GM12891 (cell line): Measurements from ENCODE around the gene KCNH1.
"Not testable (repeated sequence)": the region's sequence is repeated elsewhere in the genome, so short reads cannot be mapped to it uniquely, and the experiment has no call there.

Source experiments
- DNase-seq: peaks from one replicate; pipeline ENCODE4 v3.0.0; 2011; ENCODE audit warnings: low spot score; ENCODE audit not compliant: insufficient read length
- FAIRE-seq: peaks from 2 replicates; lab custom pipeline; 2011; peaks lifted over from hg19 to GRCh38; lab: Jason Lieb, UNC
- PAX5 ChIP-seq: IDR thresholded peaks from 2 replicates; pipeline ENCODE4 v1.6.1; 2011; ENCODE audit warnings: low read length, moderate library complexity, mild to moderate bottlenecking; ENCODE audit not compliant: insufficient read depth, severe bottlenecking
- POLR2A ChIP-seq: IDR thresholded peaks from 2 replicates; pipeline ENCODE4 v1.6.1; 2011; ENCODE audit warnings: low read depth, low read length, control low read depth
- POLR2AphosphoS5 ChIP-seq: IDR thresholded peaks from 2 replicates; pipeline ENCODE4 v1.6.1; 2011; ENCODE audit warnings: low read depth, low read length, control low read depth
- POU2F2 ChIP-seq: IDR thresholded peaks from 2 replicates; pipeline ENCODE4 v1.6.1; 2011; ENCODE audit warnings: low read depth, mild to moderate bottlenecking, control low read depth, low read length, moderate library complexity
- SPI1 ChIP-seq: IDR thresholded peaks from 2 replicates; pipeline ENCODE4 v1.6.1; 2011; ENCODE audit warnings: low read depth, low read length, control low read depth
- TAF1 ChIP-seq: IDR thresholded peaks from 2 replicates; pipeline ENCODE4 v1.6.1; 2011; ENCODE audit warnings: low read depth, low read length, control low read depth

Gene KCNH1

DNA sequence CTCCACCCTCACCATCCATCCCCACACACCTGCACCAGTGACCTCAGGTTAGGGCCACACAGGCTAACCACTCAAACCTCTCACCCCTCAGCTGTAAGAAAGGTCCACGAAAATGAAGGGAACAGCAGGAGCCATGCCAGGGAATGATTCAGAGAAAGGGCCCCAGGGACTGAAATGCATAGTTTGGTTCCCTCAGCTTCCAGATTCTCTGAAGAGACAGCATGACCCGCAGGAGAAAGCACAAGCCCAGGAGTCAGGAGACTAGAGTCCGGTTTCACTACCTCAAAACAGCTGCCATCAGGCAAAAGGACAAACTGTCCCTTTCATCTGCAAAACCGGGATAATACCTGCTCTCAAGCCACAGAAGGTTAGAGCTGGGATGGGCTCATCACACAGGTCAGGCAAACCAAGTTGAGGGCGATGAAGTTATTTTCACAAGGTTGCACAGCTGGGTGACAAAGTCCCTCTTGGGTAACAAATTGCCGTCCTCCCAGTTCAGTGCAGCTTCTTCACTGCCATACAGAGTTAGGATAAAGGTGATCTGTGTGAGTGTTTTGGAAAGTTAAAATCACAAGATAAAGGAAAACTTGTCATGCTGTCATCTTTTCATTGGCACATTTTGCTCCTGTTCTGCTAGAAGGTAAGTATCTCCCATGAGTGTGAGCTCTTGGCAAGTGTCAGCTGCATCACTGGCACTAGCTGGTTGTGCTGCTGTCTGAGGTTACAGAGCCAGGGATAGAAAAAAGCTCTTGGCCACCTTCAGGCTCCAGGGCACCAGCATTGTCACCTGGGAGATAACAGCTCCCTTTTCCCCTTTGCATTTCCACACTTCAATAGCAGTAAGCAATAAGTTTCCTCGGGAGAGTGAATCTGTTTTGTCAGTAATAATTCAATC, 120.4 kb downstream of the KCNH1 start:
- DNase-seq: no peak
- no peak for FAIRE-seq
- TF ChIP-seq SPI1 (no peak), POLR2AphosphoS5 (no peak), POLR2A (no peak), POU2F2 (no peak), PAX5 (no peak), TAF1 (no peak)

DNA sequence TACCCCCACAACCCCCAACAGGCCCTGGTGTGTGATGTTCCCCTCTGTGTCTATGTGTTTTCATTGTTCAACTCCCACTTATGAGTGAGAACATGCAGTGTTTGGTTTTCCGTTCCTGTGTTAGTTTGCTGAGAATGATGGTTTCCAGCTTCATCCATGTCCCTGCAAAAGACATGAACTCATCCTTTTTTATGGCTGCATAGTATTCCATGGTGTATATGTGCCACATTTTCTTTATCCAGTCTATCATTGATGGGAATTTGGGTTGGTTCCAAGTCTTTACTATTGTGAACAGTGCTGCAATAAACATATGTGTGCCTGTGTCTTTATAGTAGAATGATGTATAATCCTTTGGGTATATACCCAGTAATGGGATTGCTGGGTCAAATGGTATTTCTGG, 122.8 kb downstream of the KCNH1 start:
- FAIRE-seq, DNase-seq: not testable (repeated sequence)

DNA sequence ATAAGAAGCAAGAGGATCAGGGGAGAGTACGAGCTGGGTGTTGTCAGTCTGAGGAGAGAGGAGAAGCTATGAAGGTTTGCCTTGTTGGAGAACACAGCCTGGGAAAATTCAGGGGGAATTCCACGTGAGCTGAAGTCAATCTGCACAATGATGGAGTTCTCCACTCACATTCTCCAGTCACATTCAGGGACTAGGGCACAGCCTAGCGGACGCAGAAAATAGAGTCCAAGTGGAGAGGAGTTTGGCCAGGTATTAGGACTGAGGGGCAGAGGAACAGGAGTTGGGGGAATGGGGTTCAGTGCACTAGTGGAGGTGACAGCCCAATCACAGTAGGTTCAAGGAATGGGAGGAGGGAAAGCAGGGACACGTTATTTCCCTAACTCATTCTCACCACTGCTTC, 124.0 kb downstream of the KCNH1 start:
- DNase-seq (no peak), FAIRE-seq (no peak)
- TF ChIP-seq POU2F2: no peak
- no peak for TF ChIP-seq PAX5
- no peak for TF ChIP-seq SPI1
- no peak for TF ChIP-seq POLR2A
- no peak for TF ChIP-seq TAF1
- no peak for TF ChIP-seq POLR2AphosphoS5

DNA sequence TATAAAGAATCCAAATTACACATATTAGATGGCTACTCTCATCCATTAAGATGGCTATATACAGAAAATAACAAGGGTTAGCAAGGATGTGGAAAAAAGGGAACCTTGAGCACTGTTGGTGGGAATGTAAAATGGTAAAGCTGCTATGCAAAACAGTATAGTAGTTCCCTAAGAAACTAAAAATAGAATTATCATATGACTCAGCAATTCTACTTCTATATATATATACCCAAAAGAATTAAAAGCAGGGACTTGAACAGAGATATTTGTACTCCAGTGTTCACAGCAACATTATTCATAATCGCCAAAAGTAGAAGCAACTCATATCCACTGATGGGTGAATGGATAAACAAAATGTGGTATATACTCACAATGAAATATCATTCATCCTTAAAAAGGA, 126.1 kb downstream of the KCNH1 start:
- no peak for TF ChIP-seq SPI1
- TF ChIP-seq POU2F2: no peak
- no peak for TF ChIP-seq TAF1
- TF ChIP-seq PAX5: no peak
- TF ChIP-seq POLR2AphosphoS5: no peak
- no peak for TF ChIP-seq POLR2A
- FAIRE-seq (no peak), DNase-seq (no peak)

DNA sequence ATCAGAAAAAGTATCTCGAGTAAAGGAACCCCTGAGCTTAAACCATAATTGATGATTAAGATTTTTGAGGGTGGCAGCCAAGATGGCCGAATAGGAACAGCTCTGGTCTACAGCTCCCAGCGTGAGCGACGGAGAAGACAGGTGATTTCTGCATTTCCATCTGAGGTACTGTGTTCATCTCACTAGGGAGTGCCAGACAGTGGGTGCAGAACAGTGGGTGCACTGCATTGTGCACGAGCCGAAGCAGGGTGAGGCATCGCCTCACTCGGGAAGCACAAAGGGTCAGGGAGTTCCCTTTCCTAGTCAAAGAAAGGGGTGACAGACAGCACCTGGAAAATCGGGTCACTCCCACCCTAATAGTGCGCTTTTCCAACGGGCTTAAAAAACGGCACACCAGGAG, 138.0 kb downstream of the KCNH1 start:
- not testable (repeated sequence) for DNase-seq, FAIRE-seq

DNA sequence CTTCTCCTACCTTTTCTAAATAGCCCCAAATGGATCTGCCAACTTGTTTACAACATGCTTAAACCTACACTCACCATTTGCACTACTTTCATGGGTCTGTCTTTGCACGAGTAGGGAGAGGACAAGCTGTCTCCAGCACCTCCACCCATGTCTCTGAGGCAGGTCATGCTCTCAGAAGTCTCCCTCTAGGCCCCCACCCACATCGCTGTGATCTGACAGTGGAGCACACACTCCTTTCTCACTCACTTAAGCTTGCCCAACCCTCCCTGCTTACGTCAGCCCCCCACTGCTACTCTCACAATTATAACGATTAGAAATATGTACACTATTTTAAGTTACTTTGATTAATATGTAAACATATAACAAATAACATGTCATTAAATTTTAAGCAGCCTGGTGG, 141.1 kb downstream of the KCNH1 start:
- FAIRE-seq: no peak
- TF ChIP-seq POLR2A (no peak), SPI1 (no peak), POLR2AphosphoS5 (no peak), TAF1 (no peak), POU2F2 (no peak), PAX5 (no peak)
- no peak for DNase-seq

DNA sequence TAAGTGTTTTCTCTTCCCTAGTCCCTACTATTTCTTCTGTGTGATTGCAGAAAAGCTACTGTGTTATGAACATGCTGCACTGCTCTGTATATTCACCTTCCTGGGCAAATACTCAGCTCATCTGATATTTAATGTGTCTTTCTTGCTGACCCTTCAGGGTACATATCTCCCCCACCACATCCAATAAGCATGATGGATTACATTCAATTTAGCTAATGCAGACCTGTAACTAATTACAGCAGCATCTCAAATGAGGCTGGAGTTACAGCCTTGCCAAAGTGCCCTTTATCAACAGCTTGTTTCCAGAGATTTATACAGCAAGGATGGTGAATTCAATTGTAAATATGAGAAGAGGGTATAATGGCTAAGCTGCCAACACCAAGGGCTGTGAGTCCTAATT, 144.0 kb downstream of the KCNH1 start:
- TF ChIP-seq POU2F2 (no peak), POLR2A (no peak), SPI1 (no peak), PAX5 (no peak), TAF1 (no peak), POLR2AphosphoS5 (no peak)
- no peak for FAIRE-seq

DNA sequence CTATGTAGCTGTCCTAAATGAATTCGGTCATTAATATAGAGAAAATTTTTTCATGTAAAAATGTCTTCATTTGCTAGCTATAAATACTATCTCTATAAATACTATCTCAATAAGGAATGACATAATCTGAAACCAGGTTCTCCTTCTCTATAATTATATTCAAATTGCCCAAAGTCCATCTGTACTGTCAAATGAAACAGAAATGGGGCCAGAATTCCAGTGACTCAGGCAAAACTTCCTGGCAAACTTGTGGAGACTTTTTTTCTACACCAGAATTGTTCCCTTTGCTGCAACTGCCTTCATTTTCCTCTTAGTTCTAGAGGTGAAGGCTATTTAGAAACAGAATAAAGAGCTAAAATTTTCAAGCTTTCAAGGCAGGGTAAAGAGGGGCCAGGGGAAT, 152.5 kb downstream of the KCNH1 start:
- FAIRE-seq: no peak
- no peak for TF ChIP-seq TAF1
- no peak for TF ChIP-seq POLR2A
- no peak for TF ChIP-seq POLR2AphosphoS5
- TF ChIP-seq POU2F2: no peak
- TF ChIP-seq PAX5: no peak
- TF ChIP-seq SPI1: no peak
- DNase-seq: no peak

More for the DNA sequence above, 144.0 kb downstream of the KCNH1 start:
- DNase-seq: no peak

DNA sequence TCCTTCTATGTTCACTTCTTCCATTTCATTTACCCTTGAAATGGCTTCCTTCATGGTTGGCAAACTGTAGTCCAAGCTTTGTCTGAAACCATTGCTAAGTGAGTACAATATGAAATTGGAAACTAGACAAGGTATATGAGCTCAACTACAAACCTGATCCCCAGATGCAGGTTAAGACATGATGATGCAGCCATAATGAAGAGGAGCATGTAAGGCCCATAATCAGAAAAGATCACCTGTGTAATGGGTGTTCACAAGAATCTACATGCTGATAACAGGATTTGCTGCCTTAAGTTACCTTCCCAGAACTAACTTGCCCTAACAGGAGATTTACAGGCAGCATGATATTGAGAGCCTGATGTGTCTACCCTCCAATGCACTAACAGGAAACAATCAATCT, 153.9 kb downstream of the KCNH1 start:
- no peak for TF ChIP-seq POLR2A
- no peak for TF ChIP-seq SPI1
- TF ChIP-seq PAX5: no peak
- no peak for TF ChIP-seq POU2F2
- TF ChIP-seq TAF1: no peak
- no peak for TF ChIP-seq POLR2AphosphoS5
- FAIRE-seq: no peak

DNA sequence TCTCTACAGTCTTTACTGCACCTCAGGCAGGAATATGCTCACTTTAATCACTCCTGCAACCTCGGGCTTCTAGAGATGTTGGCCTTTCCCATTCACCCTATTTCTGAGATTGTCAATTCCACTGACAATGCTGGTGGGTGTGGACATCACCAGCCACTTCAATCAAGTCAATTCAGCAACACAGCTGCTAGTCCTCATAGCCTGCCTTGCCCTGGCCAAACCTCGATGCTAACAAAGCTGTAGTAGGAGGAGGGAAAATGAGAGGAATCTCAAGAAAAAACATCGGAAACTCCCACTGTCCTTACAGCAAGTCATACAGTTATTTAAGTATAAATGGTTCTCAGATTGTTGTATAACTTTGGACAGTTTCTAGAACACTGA, 155.0 kb downstream of the KCNH1 start:
- TF ChIP-seq SPI1 (no peak), TAF1 (no peak), POLR2AphosphoS5 (no peak)
- FAIRE-seq: no peak
- DNase-seq: no peak

More for the DNA sequence above, 153.9 kb downstream of the KCNH1 start:
- DNase-seq: no peak
